RWPE2 (cell line): ENCODE results near the gene ADAMTSL1.

Source experiments
- ATAC-seq: fragments of 200-7000 bp; cut with Tn5 transposase; 3 replicates; pipeline ENCODE4 v1.9.1; 2021; ENCODE audit warnings: low read depth
- DNase-seq: peaks from one replicate; pipeline ENCODE4 v3.0.0-alpha.2; 2020; ENCODE audit warnings: low spot score
- H3K27ac ChIP-seq: fragments of 450-650 bp; 2 replicates; pipeline ENCODE4 v1.5.1; 2017; ENCODE audit warnings: mild to moderate bottlenecking; ENCODE audit not compliant: poor library complexity, severe bottlenecking
- H3K27me3 ChIP-seq: fragments of 250-450 bp; sonication (Bioruptor Pico); 2 replicates; pipeline ENCODE4 v1.5.1; 2021; ENCODE audit warnings: mild to moderate bottlenecking, moderate library complexity; ENCODE audit not compliant: insufficient read depth, poor library complexity, severe bottlenecking
- H3K36me3 ChIP-seq: fragments of 250-450 bp; sonication (Bioruptor Pico); 2 replicates; pipeline ENCODE4 v1.5.1; 2020; ENCODE audit warnings: low read depth, mild to moderate bottlenecking, moderate library complexity
- H3K4me1 ChIP-seq: fragments of 250-450 bp; sonication (Bioruptor Pico); 2 replicates; pipeline ENCODE4 v1.5.1; 2021; ENCODE audit warnings: mild to moderate bottlenecking, moderate library complexity; ENCODE audit not compliant: insufficient read depth, poor library complexity, severe bottlenecking
- H3K4me3 ChIP-seq: fragments of 250-450 bp; sonication (Bioruptor Pico); 2 replicates; pipeline ENCODE4 v1.5.1; 2021; ENCODE audit warnings: mild to moderate bottlenecking, moderate library complexity; ENCODE audit not compliant: severe bottlenecking
- H3K9me3 ChIP-seq: fragments of 250-450 bp; sonication (Bioruptor Pico); 2 replicates; pipeline ENCODE4 v1.5.1; 2021; ENCODE audit warnings: mild to moderate bottlenecking, moderate library complexity; ENCODE audit not compliant: severe bottlenecking
- TF ChIP-seq, protein P1 (sequence below): fragments of 450-650 bp; IDR thresholded peaks from one replicate; pipeline ENCODE4 v1.5.1; 2017; ENCODE audit warnings: mild to moderate bottlenecking, moderate library complexity; ENCODE audit not compliant: poor library complexity, severe bottlenecking

Gene ADAMTSL1

DNA sequence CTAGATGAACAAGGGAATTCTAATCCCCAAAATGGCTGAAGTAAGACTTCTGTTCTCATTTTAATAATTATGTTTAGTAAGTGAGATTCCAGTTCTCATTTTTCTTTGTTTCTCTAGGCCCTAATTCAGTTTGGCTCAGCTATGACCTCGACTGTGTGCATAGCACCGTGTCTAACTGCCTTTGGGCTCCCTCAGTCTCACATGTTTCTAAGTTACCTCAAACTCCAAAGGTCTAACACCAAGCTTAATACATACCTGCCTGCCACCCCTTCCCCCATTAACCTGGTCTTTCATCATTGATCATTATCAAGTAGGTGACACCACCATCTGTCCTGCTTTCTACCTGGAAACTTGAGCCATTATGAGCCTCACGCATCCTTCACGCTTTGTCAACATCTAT is 285.9 kb downstream of the ADAMTSL1 start:
- Histone ChIP-seq H3K36me3 (no peaks in the 10 kb centered on the region), H3K4me3 (no peak overlapping the region), H3K9me3 (no peaks in the 10 kb centered on the region), H3K4me1 (no peaks in the 10 kb centered on the region), H3K27me3 (no peaks in the 10 kb centered on the region), H3K27ac (no peak overlapping the region)
- no peak for DNase-seq
- TF ChIP-seq, protein P1, sequence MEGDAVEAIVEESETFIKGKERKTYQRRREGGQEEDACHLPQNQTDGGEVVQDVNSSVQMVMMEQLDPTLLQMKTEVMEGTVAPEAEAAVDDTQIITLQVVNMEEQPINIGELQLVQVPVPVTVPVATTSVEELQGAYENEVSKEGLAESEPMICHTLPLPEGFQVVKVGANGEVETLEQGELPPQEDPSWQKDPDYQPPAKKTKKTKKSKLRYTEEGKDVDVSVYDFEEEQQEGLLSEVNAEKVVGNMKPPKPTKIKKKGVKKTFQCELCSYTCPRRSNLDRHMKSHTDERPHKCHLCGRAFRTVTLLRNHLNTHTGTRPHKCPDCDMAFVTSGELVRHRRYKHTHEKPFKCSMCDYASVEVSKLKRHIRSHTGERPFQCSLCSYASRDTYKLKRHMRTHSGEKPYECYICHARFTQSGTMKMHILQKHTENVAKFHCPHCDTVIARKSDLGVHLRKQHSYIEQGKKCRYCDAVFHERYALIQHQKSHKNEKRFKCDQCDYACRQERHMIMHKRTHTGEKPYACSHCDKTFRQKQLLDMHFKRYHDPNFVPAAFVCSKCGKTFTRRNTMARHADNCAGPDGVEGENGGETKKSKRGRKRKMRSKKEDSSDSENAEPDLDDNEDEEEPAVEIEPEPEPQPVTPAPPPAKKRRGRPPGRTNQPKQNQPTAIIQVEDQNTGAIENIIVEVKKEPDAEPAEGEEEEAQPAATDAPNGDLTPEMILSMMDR = no peak
- ATAC-seq = no peak

DNA sequence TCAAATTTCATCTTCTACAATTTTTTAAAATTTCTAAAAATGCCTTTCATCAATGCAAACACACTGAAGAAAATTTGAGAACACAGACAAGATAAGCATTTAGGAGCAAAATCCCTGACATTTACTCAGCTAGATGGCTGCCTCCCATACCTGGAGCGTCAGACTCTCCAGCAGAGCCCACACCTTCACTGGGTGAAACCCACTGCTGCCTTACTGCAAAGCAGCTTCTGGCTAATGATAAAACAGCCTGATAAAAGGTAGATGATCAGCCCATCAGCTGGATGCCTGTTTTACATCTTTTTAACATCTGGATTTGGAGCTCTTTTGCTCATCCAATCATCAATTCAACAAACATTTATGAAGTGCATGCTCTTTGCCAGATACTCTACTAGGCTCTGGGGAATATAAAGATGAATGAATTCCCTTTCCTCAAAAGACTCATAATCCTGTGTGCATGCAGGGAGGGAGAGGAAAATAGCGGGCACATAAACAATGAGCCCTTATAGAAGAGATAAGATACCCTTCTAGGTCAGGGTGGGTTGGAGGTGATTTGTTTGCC is 287.9 kb downstream of the ADAMTSL1 start:
- no peak overlapping the region for H3K4me3 ChIP-seq
- no peaks in the 10 kb centered on the region for H3K36me3 ChIP-seq
- H3K27me3 ChIP-seq = no peaks in the 10 kb centered on the region
- TF ChIP-seq, protein P1 = no peak
- no peaks in the 10 kb centered on the region for H3K4me1 ChIP-seq
- H3K27ac ChIP-seq = no peak overlapping the region
- ATAC-seq = no peak
- no peaks in the 10 kb centered on the region for H3K9me3 ChIP-seq
- no peak for DNase-seq

DNA sequence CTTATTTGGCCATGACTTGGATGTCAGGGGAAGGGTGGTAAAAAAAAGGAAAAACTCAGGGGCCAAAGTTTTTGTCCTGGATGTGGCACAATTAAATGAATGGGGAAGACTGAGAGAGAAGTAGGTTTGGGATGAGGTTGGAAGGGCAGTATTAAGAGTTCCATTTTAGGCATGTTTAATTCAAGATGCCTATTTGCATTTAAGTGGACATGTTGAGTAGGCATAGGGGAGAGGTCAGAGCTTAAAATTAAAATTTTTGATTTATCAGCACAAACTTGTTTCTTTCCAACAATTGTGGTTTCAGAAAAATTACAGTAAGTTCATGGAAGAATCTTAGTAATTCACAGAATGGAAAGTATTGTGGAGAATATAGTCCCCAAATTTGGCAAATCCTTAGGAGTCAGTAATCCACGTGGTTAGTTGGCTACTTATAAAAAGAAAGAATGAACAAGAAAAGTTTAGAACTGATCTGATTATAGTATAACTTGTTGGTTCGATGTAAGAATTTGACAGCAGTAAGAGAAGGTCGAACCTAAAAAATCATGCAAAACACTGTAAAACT is 293.1 kb downstream of the ADAMTSL1 start:
- DNase-seq (no peak), ATAC-seq (no peak)
- Histone ChIP-seq H3K36me3 (no peaks in the 10 kb centered on the region), H3K27me3 (no peaks in the 10 kb centered on the region), H3K27ac (no peak overlapping the region), H3K9me3 (no peaks in the 10 kb centered on the region), H3K4me1 (no peaks in the 10 kb centered on the region), H3K4me3 (no peak overlapping the region)
- TF ChIP-seq, protein P1 = no peak

DNA sequence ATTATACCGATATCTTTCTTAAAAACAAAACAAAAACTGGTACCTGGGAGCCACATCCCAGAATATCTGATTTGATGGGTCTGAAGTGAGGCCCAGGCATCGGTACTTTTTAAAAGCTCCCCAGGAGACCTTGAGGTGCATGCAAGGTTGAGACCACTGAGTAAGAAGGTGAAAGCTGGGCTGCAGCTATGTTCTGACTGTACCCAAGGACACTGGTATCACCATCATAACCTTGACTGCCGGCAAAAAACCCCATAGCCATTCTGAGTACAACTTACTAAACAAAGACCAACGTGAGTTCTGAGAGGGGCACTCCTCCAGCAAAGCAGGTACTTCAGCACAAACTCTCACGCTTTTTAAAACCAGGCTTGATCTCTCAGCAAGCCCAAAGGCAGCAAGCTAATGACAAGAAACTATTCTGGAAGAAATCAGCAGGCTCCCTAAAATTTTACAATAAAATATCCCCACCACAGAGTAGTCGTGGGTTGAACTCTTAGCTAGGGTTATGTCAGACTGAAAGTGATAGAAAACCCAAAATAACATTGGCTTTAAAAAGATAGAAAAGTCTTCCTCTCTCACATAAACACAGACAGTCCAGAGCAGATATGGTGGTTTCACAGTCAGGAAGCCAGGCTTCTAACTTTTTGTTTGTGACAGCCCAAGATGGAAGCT is 295.1 kb downstream of the ADAMTSL1 start:
- H3K27me3 ChIP-seq = no peaks in the 10 kb centered on the region
- DNase-seq (no peak), ATAC-seq (no peak)
- H3K9me3 ChIP-seq = no peaks in the 10 kb centered on the region
- no peak overlapping the region for H3K27ac ChIP-seq
- H3K4me3 ChIP-seq = no peak overlapping the region
- no peaks in the 10 kb centered on the region for H3K4me1 ChIP-seq
- no peaks in the 10 kb centered on the region for H3K36me3 ChIP-seq
- TF ChIP-seq, protein P1 = no peak
